ENCODE measurements around the gene HOXC6. TPM values are rescaled to one million over a fixed set of nuclear protein-coding genes. Genes with fewer than 3 reads are reported as not detected.

The HOXC6 gene
- total RNA-seq, 4 donors from 2014 or later = 0.23 to 0.42 (median 0.32) TPM; not detected in 1

DNA sequence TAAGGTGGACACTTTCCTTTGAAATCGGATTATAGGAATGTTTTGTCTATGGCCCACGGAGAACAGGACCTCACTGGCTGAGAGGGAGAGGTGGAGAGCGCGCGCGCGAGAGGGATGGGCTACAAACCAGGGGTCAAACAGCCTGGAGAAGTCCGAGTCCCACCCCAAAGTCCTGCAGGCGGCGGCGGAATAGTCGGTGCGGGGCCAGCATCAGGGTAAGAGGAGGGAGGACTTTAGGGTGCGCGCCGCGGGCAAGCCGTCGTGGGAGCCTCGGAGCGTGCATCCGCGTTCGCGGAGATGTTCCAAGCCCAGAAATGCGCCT, 22.7 kb upstream of the HOXC6 start:
- Histone ChIP-seq H3K9me3 (no peaks in the 10 kb centered on the region), H3K27ac (replicated peaks in 1 of 4) (no peak overlapping the region), H3K36me3 (no peaks in the 10 kb centered on the region), H3K27me3 (peaks cover 11 to 99% (median 92%) of the 10 kb centered on the region in 4 donors), H3K4me3 (no peak overlapping the region), H3K4me1 (peaks cover 19 to 33% (median 25%) of the 10 kb centered on the region in 4 donors)
- 12% methylated on average over 26 of the region's 26 CpGs for WGBS
- intact Hi-C loops (cut with DNase I) = no loop called here
- TF ChIP-seq POLR2AphosphoS5 (IDR thresholded peaks at IDR 0.05) (no peak), EP300 (IDR thresholded peaks at IDR 0.05) (no peak), POLR2A (IDR thresholded peaks at IDR 0.05; ENCODE audit: low read depth) (no peak)
- TF ChIP-seq, protein P1, sequence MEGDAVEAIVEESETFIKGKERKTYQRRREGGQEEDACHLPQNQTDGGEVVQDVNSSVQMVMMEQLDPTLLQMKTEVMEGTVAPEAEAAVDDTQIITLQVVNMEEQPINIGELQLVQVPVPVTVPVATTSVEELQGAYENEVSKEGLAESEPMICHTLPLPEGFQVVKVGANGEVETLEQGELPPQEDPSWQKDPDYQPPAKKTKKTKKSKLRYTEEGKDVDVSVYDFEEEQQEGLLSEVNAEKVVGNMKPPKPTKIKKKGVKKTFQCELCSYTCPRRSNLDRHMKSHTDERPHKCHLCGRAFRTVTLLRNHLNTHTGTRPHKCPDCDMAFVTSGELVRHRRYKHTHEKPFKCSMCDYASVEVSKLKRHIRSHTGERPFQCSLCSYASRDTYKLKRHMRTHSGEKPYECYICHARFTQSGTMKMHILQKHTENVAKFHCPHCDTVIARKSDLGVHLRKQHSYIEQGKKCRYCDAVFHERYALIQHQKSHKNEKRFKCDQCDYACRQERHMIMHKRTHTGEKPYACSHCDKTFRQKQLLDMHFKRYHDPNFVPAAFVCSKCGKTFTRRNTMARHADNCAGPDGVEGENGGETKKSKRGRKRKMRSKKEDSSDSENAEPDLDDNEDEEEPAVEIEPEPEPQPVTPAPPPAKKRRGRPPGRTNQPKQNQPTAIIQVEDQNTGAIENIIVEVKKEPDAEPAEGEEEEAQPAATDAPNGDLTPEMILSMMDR (IDR thresholded peaks at IDR 0.05) = no peak
- no peak for DNase-seq (ENCODE audit: extremely low spot score)

DNA sequence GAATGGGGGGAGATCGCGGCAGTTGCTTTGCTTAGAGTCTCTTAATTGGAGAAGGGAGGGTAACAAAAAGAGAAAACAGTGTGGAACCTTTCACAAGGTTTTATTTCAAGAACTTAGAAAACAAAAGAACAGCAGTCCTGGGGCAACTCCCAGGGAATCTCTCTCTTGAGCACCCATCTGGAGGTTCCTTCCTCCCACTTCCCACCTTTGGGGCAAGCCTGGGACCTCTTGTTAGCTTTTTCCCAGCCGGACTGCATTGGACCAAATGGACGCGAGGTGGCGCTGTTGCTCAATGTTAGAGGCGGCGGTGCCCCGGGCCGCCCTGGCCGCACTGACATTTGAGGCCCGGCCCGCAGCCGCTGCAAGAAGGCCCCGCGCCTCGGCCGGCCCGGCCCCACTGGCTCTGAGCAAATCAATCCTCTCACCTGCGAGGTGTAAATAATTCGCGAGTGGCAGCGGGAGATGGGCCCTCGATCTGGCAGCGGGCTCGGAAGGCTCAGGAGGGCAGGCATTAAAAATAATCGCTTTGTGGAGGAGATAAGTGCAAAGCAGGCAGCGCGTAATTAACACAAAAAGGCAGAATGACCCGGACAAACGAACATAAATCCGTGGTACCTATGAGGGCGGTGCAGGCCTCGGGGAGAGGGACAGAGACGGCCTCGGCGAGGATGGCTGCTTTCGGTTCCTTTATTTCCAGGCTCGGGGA, 22.2 kb upstream of the HOXC6 start:
- Histone ChIP-seq H3K4me3 (peak overlapping the region in 3 of 4 donors; percentile 2 to 38 (median 20)), H3K27me3 (peaks cover 11 to 99% (median 93%) of the 10 kb centered on the region in 4 donors), H3K4me1 (peaks cover 16 to 34% (median 23%) of the 10 kb centered on the region in 4 donors), H3K27ac (replicated peaks in 1 of 4) (no peak overlapping the region), H3K9me3 (no peaks in the 10 kb centered on the region), H3K36me3 (no peaks in the 10 kb centered on the region)
- peak; percentile 96 for DNase-seq (ENCODE audit: extremely low spot score)
- TF ChIP-seq POLR2AphosphoS5 (IDR thresholded peaks at IDR 0.05) (peak in 1 of 2 donors; percentile 40), EP300 (IDR thresholded peaks at IDR 0.05) (no peak)
- TF ChIP-seq, protein P1 (IDR thresholded peaks at IDR 0.05) = peak; percentile 93 to 97 (median 96)
- intact Hi-C loops (cut with DNase I) = loop anchor here (2.0 kb wide), 1 partner anchor 185 kb away; no protein-coding TSS in a partner anchor
- WGBS = 22% methylated on average over 39 of the region's 39 CpGs

DNA sequence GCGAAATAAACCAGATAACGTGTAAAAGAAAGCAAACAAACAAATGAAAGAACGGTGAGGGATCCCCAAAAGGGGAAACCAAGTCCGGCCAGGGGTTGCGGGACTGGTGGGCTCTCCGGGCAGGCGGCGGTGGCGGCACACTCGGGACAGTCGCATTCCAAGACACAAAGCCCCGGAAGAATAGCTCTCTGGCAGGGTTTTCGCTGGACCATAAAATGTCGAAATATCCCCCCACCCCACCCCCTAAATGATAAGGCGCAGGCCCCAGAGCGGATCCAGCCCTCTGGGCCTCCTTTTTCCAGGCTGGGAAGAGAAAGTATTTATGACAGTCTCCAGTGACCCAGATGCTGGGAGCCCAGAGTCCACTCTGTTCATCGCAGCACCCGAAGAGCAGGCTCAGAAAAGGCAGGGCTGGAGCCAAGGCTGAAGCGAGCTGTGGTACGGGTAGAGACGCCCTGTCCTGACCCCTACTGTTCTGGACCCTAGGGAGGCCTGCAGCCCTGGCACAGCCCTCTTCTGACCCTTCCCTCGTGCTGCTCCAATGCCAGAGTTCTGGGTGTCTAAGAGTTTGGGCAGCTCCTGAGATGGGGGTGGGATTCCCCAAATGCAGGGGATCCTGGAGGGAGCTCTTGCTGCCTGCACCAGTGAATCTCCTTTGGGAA, 21.6 kb upstream of the HOXC6 start:
- Histone ChIP-seq H3K36me3 (no peaks in the 10 kb centered on the region), H3K4me3 (peak overlapping the region in 3 of 4 donors; percentile 2 to 38 (median 20)), H3K27ac (replicated peaks in 1 of 4) (no peak overlapping the region), H3K9me3 (no peaks in the 10 kb centered on the region), H3K27me3 (peaks cover 11 to 99% (median 94%) of the 10 kb centered on the region in 4 donors), H3K4me1 (peaks cover 16 to 40% (median 27%) of the 10 kb centered on the region in 4 donors)
- no peak for TF ChIP-seq POLR2AphosphoS5 (IDR thresholded peaks at IDR 0.05)
- TF ChIP-seq, protein P1 (IDR thresholded peaks at IDR 0.05) = no peak
- TF ChIP-seq EP300 (IDR thresholded peaks at IDR 0.05) = no peak
- no peak for TF ChIP-seq POLR2A (IDR thresholded peaks at IDR 0.05; ENCODE audit: low read depth)
- intact Hi-C loops (cut with DNase I) = loop anchor here (2.0 kb wide), 1 partner anchor 184 kb away; no protein-coding TSS in a partner anchor
- no peak for DNase-seq (ENCODE audit: extremely low spot score)
- WGBS = 61% methylated on average over 22 of the region's 22 CpGs

DNA sequence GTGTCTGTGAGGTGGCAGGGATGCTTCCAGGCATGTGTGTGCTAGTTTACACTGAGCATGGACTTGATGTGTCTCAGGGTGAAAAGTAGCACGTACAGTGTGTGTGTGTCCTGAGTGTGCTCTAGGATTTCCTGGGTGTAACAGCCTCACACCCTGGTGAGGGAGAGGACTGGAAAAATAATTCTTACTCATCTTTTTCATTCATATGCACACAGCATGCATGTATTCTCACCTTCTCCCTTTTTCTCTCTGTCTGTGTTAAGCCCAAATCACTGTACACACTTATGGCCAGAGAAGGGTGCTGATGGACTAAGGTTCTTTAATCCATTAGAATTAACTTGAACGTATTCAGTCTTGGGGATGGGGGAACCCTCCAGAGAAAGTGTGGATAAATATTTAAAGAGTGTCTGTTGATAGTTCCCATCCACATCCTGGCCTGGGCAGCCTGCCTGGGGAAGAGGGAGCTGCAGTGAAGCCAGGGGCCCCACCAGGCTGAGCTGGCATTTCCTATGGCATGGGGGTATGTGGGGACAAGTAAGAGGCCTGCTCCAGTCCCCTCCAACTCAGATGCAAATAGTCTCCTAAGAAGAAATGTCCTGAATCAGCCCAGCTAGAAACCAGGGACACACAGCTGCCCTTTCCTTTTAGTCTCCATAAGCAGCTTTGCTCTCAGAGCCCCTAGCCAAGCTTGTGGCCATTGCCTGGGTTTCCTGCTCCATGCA, 20.5 kb upstream of the HOXC6 start:
- H3K4me3 ChIP-seq = no peak overlapping the region
- H3K27ac ChIP-seq (replicated peaks in 1 of 4) = no peak overlapping the region
- H3K27me3 ChIP-seq = peaks cover 11 to 99% (median 90%) of the 10 kb centered on the region in 4 donors
- TF ChIP-seq EP300 (IDR thresholded peaks at IDR 0.05) (no peak), POLR2A (IDR thresholded peaks at IDR 0.05; ENCODE audit: low read depth) (no peak), POLR2AphosphoS5 (IDR thresholded peaks at IDR 0.05) (no peak)
- TF ChIP-seq, protein P1 (IDR thresholded peaks at IDR 0.05) = no peak
- H3K36me3 ChIP-seq = no peaks in the 10 kb centered on the region
- intact Hi-C loops (cut with DNase I) = loop anchor here (2.0 kb wide), 1 partner anchor 183 kb away; no protein-coding TSS in a partner anchor
- peaks cover 16 to 42% (median 27%) of the 10 kb centered on the region in 4 donors for H3K4me1 ChIP-seq
- no peak for DNase-seq (ENCODE audit: extremely low spot score)
- 82% methylated on average over 2 of the region's 2 CpGs for WGBS
- no peaks in the 10 kb centered on the region for H3K9me3 ChIP-seq

Measured in esophagus muscularis mucosa (tissue), 4 donors.